Activated naive CD4-positive, alpha-beta T cell treated with Interleukin-2 at 50 U/mL for 16 hours (primary cell): Measurements from ENCODE around the gene IGF2BP1.

ENCODE experiments used
- DNase-seq: peaks from one replicate; pipeline ENCODE4 v3.0.0-alpha.2; 2020

The IGF2BP1 gene

GRCh38 chr17:49104511-49105074, 107.4 kb downstream of the IGF2BP1 start:
- DNase-seq = no peak
